Upper lobe of left lung (tissue), 4 donors: ENCODE data around the gene NAV1.

ENCODE experiments used
- CTCF ChIP-seq, 6 experiments: fragments of 450-650 bp in 4 of 6; fragments of 200-600 bp in 2 of 6; sonication (generic) in 2 of 6; IDR thresholded peaks; one replicate each; pipeline ENCODE4 v1.5.1; 2016 to 2019; ENCODE audit warnings: antibody characterized with exemption in 6 of 6
- EP300 ChIP-seq, 4 donors: sonication (generic); formaldehyde crosslinking; IDR thresholded peaks; one replicate each; pipeline ENCODE4 v1.5.1; 2017; ENCODE audit warnings: antibody characterized with exemption in 4 of 4, control low read depth in 2 of 4
- POLR2AphosphoS5 ChIP-seq, 2 donors: sonication (generic); formaldehyde crosslinking; IDR thresholded peaks; one replicate each; pipeline ENCODE4 v1.5.1; 2017; ENCODE audit warnings: antibody characterized with exemption in 2 of 2

GRCh38 chr1:201499795-201500669 lies 38.9 kb upstream of the NAV1 start:
- no peak for TF ChIP-seq CTCF (IDR thresholded peaks at IDR 0.05)
- no peak for TF ChIP-seq EP300 (IDR thresholded peaks at IDR 0.05)
- TF ChIP-seq POLR2AphosphoS5 (IDR thresholded peaks at IDR 0.05): no peak
